K562 (cell line): ENCODE results near the gene ZNF490. TPM values are rescaled to one million over a fixed set of nuclear protein-coding genes. Genes with fewer than 3 reads are reported as not detected.

Source experiments
- CEBPG ChIP-seq, 3 experiments: fragments of 200-800 bp in 1 of 3; sonication (Bioruptor generic) in 1 of 3; sonication (generic) in 1 of 3; formaldehyde crosslinking in 1 of 3; IDR thresholded peaks in 2 of 3; conservative IDR thresholded peaks in 1 of 3; 2 replicates each; pipeline versions ENCODE4 v1.6.1 to v1.8.0; 2016 to 2022; ENCODE audit warnings: missing compliant biosample characterization in 2 of 3, missing genetic modification characterization in 2 of 3, mild to moderate bottlenecking in 1 of 3, missing genetic modification reagents in 1 of 3
- CREB1 ChIP-seq, 2 experiments: sonication (generic) in 1 of 2; formaldehyde crosslinking in 1 of 2; IDR thresholded peaks; 2 replicates each; pipeline versions ENCODE4 v1.6.1 to v1.8.0; 2012 to 2022; ENCODE audit warnings: inconsistent platforms in 1 of 2, mild to moderate bottlenecking in 1 of 2, missing genetic modification reagents in 1 of 2, moderate library complexity in 1 of 2
- E2F5 ChIP-seq: sonication (generic); formaldehyde crosslinking; IDR thresholded peaks from 2 replicates; pipeline ENCODE4 v1.8.0; 2022; ENCODE audit warnings: mild to moderate bottlenecking, missing genetic modification reagents
- HMGN3 ChIP-seq: IDR thresholded peaks from 2 replicates; pipeline ENCODE4 v1.6.1; 2011; ENCODE audit warnings: borderline replicate concordance, low read depth, mild to moderate bottlenecking, mixed read lengths, low read length; ENCODE audit not compliant: insufficient read length; ENCODE audit errors: extremely low read depth
- PHF8 ChIP-seq: fragments of 200-600 bp; sonication (generic); IDR thresholded peaks from 2 replicates; pipeline ENCODE4 v1.6.1; 2012; ENCODE audit warnings: mixed run types, mild to moderate bottlenecking, inconsistent platforms, low read length, moderate library complexity, borderline replicate concordance
- REST ChIP-seq, 2 experiments: fragments of 450-650 bp; formaldehyde crosslinking in 1 of 2; IDR thresholded peaks; 2 replicates each; pipeline versions ENCODE4 v1.4.0 to v1.6.1; 2014 to 2020; ENCODE audit warnings: mild to moderate bottlenecking in 2 of 2, borderline replicate concordance in 1 of 2, low read depth in 1 of 2
- SMARCA4 ChIP-seq: fragments of 450-650 bp; IDR thresholded peaks from 2 replicates; pipeline ENCODE4 v1.6.1; 2016
- TBL1XR1 ChIP-seq, 2 experiments: IDR thresholded peaks; 2 replicates each; pipeline ENCODE4 v1.6.1; 2012; ENCODE audit warnings: improper control_type of control experiment in 2 of 2, low read length in 2 of 2, mild to moderate bottlenecking in 1 of 2
- ZBTB11 ChIP-seq, 3 experiments: fragments of 200-800 bp in 1 of 3; fragments of 250-450 bp in 1 of 3; fragments of 450-650 bp in 1 of 3; sonication (Bioruptor Pico) in 1 of 3; sonication (Bioruptor generic) in 1 of 3; formaldehyde crosslinking in 1 of 3; IDR thresholded peaks; 2 replicates each; pipeline versions ENCODE4 v1.6.1 to v1.8.0; 2016 to 2022; ENCODE audit warnings: mild to moderate bottlenecking in 2 of 3, missing genetic modification characterization in 2 of 3, missing compliant biosample characterization in 1 of 3, moderate library complexity in 1 of 3
- ZNF263 ChIP-seq: sonication (generic); formaldehyde crosslinking; IDR thresholded peaks from 2 replicates; pipeline ENCODE4 v1.8.0; 2022; ENCODE audit warnings: mild to moderate bottlenecking, missing genetic modification reagents, borderline replicate concordance
- ZNF431 ChIP-seq: sonication (generic); formaldehyde crosslinking; IDR thresholded peaks from 2 replicates; pipeline ENCODE4 v1.8.0; 2022; ENCODE audit warnings: mild to moderate bottlenecking, missing genetic modification reagents
- polyA plus RNA-seq, 8 experiments: library from polyadenylated mRNA; depleted of rRNA in 4 of 8; stranded (reverse) in 5 of 8; unstranded in 3 of 8; fragments of >200 nt; fragmentation: Nextera tagmentation in 2 of 8; fragmentation: Illumina TruSeq in 1 of 8; extraction: Ambion mirVana in 2 of 8; extraction: Trizol in 1 of 8; gene quantifications; 2 replicates each; pipeline versions ENCODE4 v1.2.1 to v1.2.3, GENCODE V29; 2011 to 2014; ENCODE audit warnings: inconsistent platforms in 1 of 8, missing spikeins in 1 of 8
- total RNA-seq, 7 experiments: library from RNA; depleted of rRNA in 6 of 7; stranded (reverse); fragments of >200 nt in 6 of 7; fragmentation: Illumina TruSeq in 2 of 7; extraction: Trizol in 2 of 7; gene quantifications; 2 replicates each; pipeline versions ENCODE4 v1.2.1 to v1.2.3, GENCODE V29; 2011 to 2021; ENCODE audit warnings: low replicate concordance in 1 of 7

Gene ZNF490
- total and polyA plus RNA-seq, 9 of the 15 experiments (the other 6 are each of a cell fraction or from before 2014, with no cell fraction given) = 0.90 to 8.3 (median 4.4) TPM

- TF ChIP-seq REST (IDR thresholded peaks at IDR 0.05; ENCODE audit: borderline replicate concordance) = peak; percentile 94
- no peak for TF ChIP-seq REST (CRISPR knock-in tag; IDR thresholded peaks at IDR 0.05; ENCODE audit: low read depth)
- peak; percentile 95; the same call in 1 of the 2 replicates for TF ChIP-seq PHF8
- TF ChIP-seq ZNF431 = no peak
- TF ChIP-seq E2F5 (CRISPR knock-in tag) = peak; percentile 42; the same call in 1 of the 2 replicates
- no peak for TF ChIP-seq ZNF263
- no peak for TF ChIP-seq CEBPG (CRISPR knock-in tag; IDR thresholded peaks at IDR 0.05)
- TF ChIP-seq CEBPG (tag; conservative IDR thresholded peaks at IDR 0.05 in 1 of 2, IDR thresholded peaks at IDR 0.05 in 1 of 2) = no peak
- TF ChIP-seq ZBTB11 (CRISPR knock-in tag; IDR thresholded peaks at IDR 0.05) = peak; percentile 94 to 99 (median 97)
- TF ChIP-seq HMGN3 = no peak
- TF ChIP-seq CREB1 (IDR thresholded peaks at IDR 0.05) = peak; percentile 87
- TF ChIP-seq CREB1 (CRISPR knock-in tag; IDR thresholded peaks at IDR 0.05) = peak; percentile 92
- TF ChIP-seq TBL1XR1 (IDR thresholded peaks at IDR 0.05; ENCODE audit: low read length in 2 of 2) = no peak; a peak in 1 of 4 replicates
- TF ChIP-seq SMARCA4 = no peak
Measured at GRCh38 chr19:12610540-12611360, at the start of gene ZNF490, which contains the start of gene ZNF791 (continued).
